Adipocyte (in vitro differentiated cells): ENCODE results near the gene UBL5.

Experiments
- DNase-seq: peaks from one replicate; pipeline ENCODE4 v3.0.0-alpha.2; 2015; ENCODE audit warnings: low read depth
- H3K27me3 ChIP-seq: replicated peaks from 2 replicates; pipeline ENCODE4 v1.7.0; 2013; ENCODE audit warnings: mild to moderate bottlenecking, low read length, moderate library complexity; ENCODE audit not compliant: control insufficient read depth, insufficient read depth
- H3K36me3 ChIP-seq: 2 replicates; pipeline ENCODE4 v1.7.0; 2013; ENCODE audit warnings: low read length, mild to moderate bottlenecking, moderate library complexity; ENCODE audit not compliant: control insufficient read depth, insufficient read depth, severe bottlenecking
- H3K4me1 ChIP-seq: 2 replicates; pipeline ENCODE4 v1.7.0; 2013; ENCODE audit warnings: mild to moderate bottlenecking, low read length, moderate library complexity; ENCODE audit not compliant: control insufficient read depth, insufficient read depth
- H3K4me3 ChIP-seq: 2 replicates; pipeline ENCODE4 v1.7.0; 2013; ENCODE audit warnings: mild to moderate bottlenecking, low read length, moderate library complexity
- H3K9ac ChIP-seq: 2 replicates; pipeline ENCODE4 v1.7.0; 2013; ENCODE audit warnings: mild to moderate bottlenecking, low read length, moderate library complexity
- H3K9me3 ChIP-seq: 2 replicates; pipeline ENCODE4 v1.7.0; 2013; ENCODE audit warnings: mild to moderate bottlenecking, low read length, moderate library complexity; ENCODE audit not compliant: control insufficient read depth

UBL5 gene

GRCh38 chr19:9857920-9858746, 30.4 kb downstream of the UBL5 start:
- Histone ChIP-seq H3K36me3 (peaks cover 15% of the 10 kb centered on the region), H3K9me3 (no peaks in the 10 kb centered on the region), H3K27me3 (no peaks in the 10 kb centered on the region), H3K9ac (no peak overlapping the region), H3K4me1 (peaks cover 4% of the 10 kb centered on the region), H3K4me3 (no peak overlapping the region)
- no peak for DNase-seq

GRCh38 chr19:9858766-9859165, 31.0 kb downstream of the UBL5 start:
- Histone ChIP-seq H3K9ac (no peak overlapping the region), H3K36me3 (peaks cover 15% of the 10 kb centered on the region), H3K4me1 (no peaks in the 10 kb centered on the region), H3K9me3 (no peaks in the 10 kb centered on the region), H3K4me3 (no peak overlapping the region), H3K27me3 (no peaks in the 10 kb centered on the region)
- no peak for DNase-seq

GRCh38 chr19:9860407-9860806, 32.7 kb downstream of the UBL5 start:
- Histone ChIP-seq H3K36me3 (peaks cover 15% of the 10 kb centered on the region), H3K27me3 (no peaks in the 10 kb centered on the region), H3K4me1 (no peaks in the 10 kb centered on the region), H3K4me3 (no peak overlapping the region), H3K9ac (no peak overlapping the region), H3K9me3 (no peaks in the 10 kb centered on the region)
- DNase-seq = no peak

- H3K36me3 ChIP-seq = peaks cover 12% of the 10 kb centered on the region
- DNase-seq = no peak
- H3K9ac ChIP-seq = no peak overlapping the region
- peaks cover 9% of the 10 kb centered on the region for H3K4me1 ChIP-seq
- no peak overlapping the region for H3K4me3 ChIP-seq
- no peaks in the 10 kb centered on the region for H3K27me3 ChIP-seq
- H3K9me3 ChIP-seq = no peaks in the 10 kb centered on the region
Observed at GRCh38 chr19:9861503-9861902, 33.8 kb downstream of the UBL5 start.

- DNase-seq = no peak
- H3K36me3 ChIP-seq = no peaks in the 10 kb centered on the region
- no peaks in the 10 kb centered on the region for H3K27me3 ChIP-seq
- peaks cover 9% of the 10 kb centered on the region for H3K4me1 ChIP-seq
- no peak overlapping the region for H3K9ac ChIP-seq
- H3K9me3 ChIP-seq = no peaks in the 10 kb centered on the region
- no peak overlapping the region for H3K4me3 ChIP-seq
Observed at GRCh38 chr19:9862938-9863337, 35.2 kb downstream of the UBL5 start.

- H3K27me3 ChIP-seq = no peaks in the 10 kb centered on the region
- H3K9ac ChIP-seq = no peak overlapping the region
- H3K4me3 ChIP-seq = no peak overlapping the region
- H3K36me3 ChIP-seq = no peaks in the 10 kb centered on the region
- no peak for DNase-seq
- H3K4me1 ChIP-seq = peaks cover 9% of the 10 kb centered on the region
- no peaks in the 10 kb centered on the region for H3K9me3 ChIP-seq
Observed at GRCh38 chr19:9863759-9864158, 36.0 kb downstream of the UBL5 start.

- H3K9me3 ChIP-seq = no peaks in the 10 kb centered on the region
- no peak overlapping the region for H3K9ac ChIP-seq
- no peaks in the 10 kb centered on the region for H3K36me3 ChIP-seq
- DNase-seq = no peak
- H3K4me3 ChIP-seq = no peak overlapping the region
- H3K27me3 ChIP-seq = no peaks in the 10 kb centered on the region
- peaks cover 9% of the 10 kb centered on the region for H3K4me1 ChIP-seq
Observed at GRCh38 chr19:9865732-9866501, 38.2 kb downstream of the UBL5 start.

- H3K36me3 ChIP-seq = peaks cover 2% of the 10 kb centered on the region
- no peak overlapping the region for H3K9ac ChIP-seq
- peaks cover 9% of the 10 kb centered on the region for H3K4me1 ChIP-seq
- H3K4me3 ChIP-seq = no peak overlapping the region
- H3K27me3 ChIP-seq = no peaks in the 10 kb centered on the region
- DNase-seq = no peak
- H3K9me3 ChIP-seq = no peaks in the 10 kb centered on the region
Observed at GRCh38 chr19:9868983-9869617, 41.4 kb downstream of the UBL5 start.

- Histone ChIP-seq H3K4me3 (no peak overlapping the region), H3K9ac (no peak overlapping the region), H3K27me3 (no peaks in the 10 kb centered on the region), H3K9me3 (no peaks in the 10 kb centered on the region), H3K36me3 (peaks cover 2% of the 10 kb centered on the region), H3K4me1 (no peaks in the 10 kb centered on the region)
- DNase-seq = no peak
Observed at GRCh38 chr19:9871626-9872338, 44.1 kb downstream of the UBL5 start.

GRCh38 chr19:9872618-9873242, 45.0 kb downstream of the UBL5 start:
- H3K4me3 ChIP-seq = no peak overlapping the region
- H3K4me1 ChIP-seq = no peaks in the 10 kb centered on the region
- no peak for DNase-seq
- no peaks in the 10 kb centered on the region for H3K9me3 ChIP-seq
- H3K27me3 ChIP-seq = no peaks in the 10 kb centered on the region
- peaks cover 2% of the 10 kb centered on the region for H3K36me3 ChIP-seq
- H3K9ac ChIP-seq = no peak overlapping the region
